Stimulated activated CD8-positive, alpha-beta memory T cell treated with anti-CD3 and anti-CD28 coated beads, Interleukin-4, amount 100 ng/mL, for 24 hours (primary cell): ENCODE measurements around the gene GPT2.
A peak's percentile ranks its signal among the peaks of the same experiment; 100 is the strongest.

Experiments used
- DNase-seq: peaks from one replicate; pipeline ENCODE4 v3.0.0-alpha.2; 2020; ENCODE audit warnings: low read depth

GPT2 gene

DNA sequence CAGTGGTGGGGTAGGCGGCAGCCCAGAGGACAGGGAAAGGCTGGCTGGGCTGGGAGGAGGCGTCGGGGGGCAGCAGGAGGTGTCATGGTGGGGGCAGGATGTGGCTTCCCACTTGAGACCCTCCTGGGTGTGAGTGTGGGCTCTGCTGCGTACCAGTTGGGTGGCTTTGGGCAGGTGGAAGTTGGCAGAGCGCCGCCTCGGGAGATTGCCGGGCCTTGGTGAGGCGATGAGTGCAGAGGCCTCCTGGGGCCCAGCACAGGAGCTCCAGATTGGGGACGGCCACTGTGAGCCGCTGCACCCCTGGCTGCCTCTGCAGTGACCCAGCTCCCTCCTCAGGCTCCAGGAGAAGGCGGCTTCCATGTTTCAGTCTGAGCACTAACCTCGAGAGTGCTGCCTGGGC is 13.8 kb downstream of the GPT2 start:
- no peak for DNase-seq

DNA sequence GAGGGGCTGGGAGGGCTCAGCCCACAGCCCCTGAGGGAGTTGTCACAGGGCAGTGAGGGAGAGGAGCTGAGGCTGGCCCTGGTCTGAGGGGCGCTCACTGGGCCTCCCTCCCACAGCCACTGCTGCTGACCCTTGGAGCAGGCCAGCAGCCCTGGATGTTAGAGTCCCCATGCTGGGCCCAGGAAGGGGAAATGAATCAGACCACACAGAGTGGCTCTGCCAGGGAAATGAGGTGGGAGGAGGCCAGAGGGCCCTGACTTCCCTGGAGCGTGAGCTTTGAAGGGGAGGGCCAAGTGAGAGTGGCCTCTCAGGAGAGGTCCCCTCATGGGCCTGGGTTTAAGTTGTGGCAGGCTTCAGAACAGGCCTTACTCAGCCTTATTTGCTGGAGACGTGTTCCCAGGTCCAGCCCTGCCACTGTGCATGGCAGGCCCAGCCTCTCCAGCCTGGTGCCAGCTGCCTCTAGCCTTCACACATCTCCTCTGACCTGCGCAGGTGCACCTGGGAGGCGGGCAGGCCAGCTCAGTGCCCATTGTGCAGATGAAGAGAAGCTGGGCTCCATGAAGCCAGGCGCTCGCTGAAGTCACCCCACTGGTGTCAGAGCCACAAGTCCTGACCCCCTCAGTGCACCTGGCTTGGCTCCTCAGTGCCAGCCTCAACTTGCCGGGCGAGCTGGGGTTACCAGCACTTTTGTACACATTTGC is 15.4 kb downstream of the GPT2 start:
- no peak for DNase-seq

DNA sequence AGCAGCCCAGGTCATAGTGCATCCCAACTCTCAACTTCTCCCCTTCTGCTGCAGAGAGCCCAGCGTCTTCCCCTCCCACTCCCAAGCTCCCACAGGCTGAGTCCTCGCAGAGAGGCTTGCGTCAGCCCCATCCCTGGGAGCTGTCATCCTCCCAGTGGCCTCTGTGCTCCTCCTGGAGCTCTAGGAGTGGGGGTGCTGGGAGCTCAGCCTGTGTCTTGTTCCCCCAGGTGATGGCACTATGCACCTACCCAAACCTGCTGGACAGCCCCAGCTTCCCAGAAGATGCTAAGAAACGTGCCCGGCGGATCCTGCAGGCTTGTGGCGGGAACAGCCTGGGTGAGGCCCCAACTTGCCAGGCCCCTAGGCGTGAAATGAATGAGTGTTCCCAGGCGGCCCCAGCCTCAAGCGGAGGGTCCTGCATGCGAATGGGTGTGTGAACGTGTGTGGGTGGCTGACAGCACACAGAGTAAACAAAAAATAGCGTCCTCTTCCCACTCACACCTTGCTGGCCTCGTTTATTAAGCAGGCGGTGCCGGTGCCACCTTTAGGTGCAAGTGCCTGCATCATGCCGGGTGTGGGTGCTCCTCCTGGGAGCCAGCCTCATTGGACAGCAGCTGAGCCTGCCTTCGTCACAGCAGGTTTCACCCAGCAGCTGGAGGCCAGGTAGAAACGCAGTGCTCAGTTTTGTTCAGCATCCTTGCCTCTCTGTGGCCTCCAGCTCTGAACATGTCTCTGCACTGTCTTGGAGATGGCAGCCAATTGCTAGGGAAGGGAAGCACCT is 16.5 kb downstream of the GPT2 start:
- no peak for DNase-seq

DNA sequence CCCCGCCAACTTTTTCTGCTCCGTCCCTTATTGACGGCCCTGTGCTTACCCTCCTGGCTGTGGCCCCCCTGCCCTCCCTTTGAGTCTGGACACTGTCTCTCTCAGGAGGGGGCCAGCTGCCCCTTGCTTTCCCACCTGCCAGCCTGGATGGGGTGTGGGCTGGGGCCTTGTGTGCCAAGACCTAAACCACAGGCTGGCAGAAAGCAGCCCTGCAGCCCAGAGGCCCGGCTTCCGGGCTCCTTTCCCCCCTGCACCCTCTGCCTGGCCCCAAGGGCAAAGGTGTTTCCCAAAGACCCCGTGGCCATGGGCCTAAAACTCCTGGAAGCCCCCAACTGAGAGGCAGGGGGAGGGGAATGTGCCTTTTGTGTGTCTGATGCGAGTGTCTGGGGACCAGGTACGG is 17.5 kb downstream of the GPT2 start:
- no peak for DNase-seq

DNA sequence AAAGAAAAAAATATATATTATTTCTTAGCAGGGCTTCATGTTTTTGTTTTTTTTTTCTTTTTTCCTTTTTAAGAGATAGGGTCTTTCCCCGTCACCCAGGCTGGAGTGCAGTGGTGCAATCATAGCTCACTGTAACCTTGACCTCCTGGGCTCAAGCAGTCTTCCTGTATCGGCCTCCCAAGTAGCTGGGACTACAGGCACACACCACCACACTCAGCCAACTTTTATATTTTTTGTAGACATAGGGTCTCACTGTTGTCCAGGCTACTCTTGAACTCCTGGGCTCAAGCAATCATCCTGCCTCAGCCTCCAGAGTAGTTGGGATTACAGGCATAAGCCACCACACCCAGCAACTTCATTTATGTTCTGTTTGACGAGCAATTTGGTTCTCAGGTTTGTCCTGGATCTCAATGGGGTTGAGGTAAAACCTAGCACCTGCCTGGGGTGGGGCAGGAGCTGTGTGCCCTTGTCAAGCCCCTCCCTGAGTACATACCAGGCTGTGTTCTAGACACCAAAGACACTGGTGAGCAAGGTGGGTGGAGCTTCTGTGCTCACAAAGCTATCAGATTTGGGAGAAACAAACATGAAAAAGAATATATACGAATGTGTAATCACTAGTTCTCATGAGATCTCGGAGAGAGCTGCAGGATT is 19.2 kb downstream of the GPT2 start:
- DNase-seq = no peak

DNA sequence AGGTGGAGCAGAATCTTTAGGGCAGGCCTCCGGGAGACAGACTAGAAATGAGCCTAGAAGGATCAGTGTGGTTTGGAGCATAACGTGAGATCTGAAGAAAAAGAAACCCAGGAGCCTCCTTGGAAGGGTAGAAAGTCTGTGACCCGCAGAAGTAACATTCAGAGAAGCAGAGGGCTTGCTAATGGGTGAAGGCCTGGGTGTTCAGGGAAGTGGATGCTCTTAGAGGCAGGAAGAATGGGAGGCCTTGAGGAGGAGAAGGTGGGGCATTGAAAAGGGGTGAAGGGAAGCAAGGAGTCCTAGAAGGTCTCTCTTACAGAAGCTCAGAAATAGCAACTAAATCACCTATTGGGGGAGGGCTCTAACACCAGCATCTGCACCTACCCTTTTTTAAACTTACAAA is 20.3 kb downstream of the GPT2 start:
- DNase-seq = no peak

DNA sequence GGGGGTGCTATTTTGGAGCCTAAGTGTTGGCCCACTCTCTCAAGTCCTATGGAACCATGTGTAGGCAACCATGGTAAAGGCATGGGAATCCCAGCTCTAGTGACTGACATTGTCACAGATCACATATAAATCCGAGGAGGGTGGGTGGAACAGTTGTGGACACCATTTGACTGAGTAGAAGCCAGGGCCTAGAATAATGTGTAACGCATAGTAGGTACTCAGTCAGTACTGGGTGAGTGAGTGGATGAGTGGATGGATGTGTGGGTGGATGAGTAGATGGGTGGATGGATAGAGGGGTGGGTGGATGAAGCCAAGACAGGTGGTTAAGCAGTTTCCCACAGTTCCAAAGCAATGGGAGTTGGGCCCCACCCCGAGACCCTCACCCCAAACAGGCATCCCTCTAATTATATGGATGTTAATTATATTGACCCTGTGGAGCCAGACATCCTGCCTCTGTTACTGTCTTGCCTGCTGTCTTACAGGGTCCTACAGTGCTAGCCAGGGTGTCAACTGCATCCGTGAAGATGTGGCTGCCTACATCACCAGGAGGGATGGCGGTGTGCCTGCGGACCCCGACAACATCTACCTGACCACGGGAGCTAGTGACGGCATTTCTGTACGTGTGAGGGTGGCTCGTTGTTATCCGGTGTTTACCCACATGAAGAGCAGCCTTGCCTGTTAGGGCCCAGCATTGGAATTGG is 22.3 kb downstream of the GPT2 start:
- DNase-seq = no peak

DNA sequence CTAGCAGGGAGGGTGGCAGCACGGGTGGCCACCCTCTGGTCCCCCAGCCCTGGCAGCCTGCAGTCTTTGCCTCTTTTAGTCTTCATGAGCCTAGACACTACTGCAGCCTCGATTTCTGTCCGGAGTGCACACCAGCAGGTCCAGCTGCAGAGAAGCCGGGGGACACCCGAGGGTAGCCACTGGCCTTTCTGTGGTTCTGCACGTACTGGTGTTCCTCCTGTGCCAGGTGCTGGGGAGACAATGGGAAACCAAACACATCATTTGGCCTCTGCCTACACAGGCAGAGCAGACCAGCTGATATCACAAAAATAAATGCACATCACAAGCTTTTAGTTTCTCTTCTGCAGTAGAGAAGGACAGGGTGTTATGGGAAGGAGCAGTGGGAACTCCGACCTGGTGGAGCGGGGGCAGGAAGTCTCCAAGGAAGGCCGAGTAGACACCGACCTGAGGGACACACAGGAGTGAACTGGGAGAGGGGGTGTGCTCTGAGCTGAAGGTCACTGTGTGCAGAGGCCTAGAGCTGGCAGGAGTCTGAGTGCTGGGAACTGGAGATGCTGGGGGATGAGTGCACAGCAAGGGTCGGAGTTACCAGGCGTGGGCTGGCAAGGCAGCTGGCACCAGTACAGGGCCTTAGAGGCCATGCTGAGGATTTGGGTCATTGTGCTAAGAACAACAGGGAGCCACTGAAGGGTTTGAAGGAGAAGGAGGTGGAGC is 23.1 kb downstream of the GPT2 start:
- no peak for DNase-seq

DNA sequence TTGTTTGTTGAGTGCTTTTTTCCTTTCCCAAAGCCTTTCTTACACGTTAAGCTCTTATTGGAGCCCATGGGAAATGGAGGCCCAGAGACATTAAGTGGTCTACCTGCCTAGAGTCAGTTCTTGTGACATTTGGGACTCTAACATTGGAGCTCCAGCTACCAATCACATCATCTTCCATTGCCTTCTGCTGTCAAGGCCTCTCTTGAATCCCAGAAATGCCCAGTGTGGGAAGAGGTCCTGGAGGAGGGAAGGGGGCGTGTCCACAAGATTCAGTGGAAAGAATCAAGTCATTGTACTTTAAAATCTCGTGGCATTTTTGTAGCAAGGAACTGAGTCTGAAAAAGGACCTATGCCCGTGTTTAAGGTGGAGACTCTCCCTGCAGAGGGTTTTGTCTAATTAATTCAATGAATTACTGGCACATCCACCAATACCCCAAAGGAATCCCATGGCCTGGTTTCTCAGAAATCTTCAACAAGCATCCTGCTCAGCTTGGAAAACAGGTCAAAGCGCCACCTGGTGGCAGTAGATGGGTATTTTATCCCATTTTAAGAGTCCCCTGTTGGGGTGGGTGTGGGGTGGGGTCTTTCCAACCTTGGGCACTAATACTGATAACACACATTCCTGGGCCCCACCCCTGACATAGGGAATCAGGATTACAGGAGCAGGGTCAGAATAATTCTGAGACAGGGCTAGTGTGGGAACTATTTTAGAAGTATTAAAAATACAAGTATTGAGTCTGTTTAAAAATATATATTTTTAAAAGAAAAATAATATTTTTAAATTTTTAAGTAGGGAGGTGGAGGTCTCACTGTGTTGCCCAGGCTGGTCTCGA is 24.6 kb downstream of the GPT2 start:
- DNase-seq = peak; percentile 37

DNA sequence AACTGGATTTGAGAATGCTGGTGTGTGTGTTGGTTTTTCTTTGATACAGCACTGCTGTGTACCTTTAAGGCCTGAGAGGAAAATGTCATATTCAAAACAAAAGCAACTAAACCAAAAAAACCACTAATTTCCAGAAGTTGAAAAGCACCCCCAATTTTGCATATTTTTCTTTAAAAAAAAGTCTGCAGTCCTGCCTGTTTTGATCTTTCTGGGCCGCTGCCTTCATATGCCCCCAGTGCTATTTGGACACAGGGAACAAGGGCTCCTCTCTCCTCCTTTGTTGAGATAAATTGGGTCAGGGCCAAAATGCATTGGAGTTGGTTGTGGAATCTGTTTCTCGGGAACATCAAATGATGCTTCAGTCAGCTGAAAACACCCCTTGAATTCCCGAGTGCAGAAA is 26.9 kb downstream of the GPT2 start:
- no peak for DNase-seq

DNA sequence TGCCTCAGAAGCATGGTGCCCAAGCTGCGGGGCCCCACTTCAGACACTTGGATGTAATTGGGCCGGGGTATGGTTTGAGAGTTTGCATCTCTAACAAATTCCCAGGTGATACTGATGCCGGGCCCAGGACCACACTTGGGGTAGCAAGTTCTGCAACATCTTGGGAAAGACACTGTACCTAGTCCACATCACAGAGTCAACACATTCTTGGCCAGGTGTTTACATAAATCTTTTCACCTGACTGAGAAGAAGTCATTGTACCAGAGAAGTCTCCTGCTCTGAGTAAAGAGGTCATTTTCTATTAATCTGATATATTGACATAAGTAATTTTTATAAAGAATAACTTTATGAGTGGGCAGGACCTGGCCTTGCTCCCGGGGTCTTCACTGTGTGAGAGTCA is 27.5 kb downstream of the GPT2 start:
- DNase-seq = no peak

DNA sequence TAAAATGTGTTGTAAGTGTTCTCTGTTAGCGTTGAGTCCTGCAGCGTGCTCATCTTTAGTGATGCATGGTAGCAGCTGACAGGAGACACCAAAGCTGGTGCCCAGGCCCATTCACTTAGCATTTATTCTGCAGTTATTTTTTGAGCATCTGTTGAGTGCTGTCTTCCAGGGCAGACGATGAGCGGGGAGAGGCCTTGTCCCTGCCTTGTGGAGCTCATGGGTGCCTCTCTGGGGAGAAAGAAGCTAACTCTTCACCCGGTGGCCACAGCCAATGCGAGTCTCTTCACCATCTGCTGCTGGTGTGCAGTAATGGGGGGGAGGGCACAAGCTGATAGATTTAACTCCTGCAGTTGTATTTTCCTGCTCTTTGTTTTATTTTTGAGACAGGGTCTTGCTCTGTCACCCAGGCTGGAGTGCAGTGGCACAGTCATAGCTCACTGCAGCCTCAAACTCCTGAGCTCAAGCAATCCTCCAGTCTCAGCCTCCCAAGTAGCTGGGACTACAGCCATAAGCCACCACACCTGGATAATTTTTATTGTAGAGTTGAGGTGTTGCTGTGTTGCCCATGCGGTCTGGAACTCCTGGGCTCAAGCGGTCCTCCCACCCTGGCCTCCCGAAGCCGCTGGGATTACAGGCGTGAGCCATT is 30.5 kb downstream of the GPT2 start:
- DNase-seq = no peak

DNA sequence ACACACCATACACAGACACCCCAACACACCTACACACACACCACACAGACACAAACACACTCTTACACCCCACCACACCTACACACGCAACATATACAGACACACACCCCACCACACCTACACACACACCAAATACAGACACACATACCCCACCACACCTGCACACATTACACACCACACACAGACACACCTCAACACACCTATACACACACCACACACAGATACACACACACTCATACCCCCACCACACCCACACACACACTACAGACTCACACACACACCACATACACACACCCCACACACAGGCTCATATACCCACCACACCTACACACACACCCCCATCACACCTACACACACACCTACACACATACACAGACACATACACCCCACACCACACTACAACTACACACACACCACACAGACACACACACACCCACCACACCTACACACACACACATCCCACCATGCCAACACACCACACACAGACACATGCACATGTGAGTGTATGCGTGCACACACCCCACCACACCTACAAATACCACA is 31.4 kb downstream of the GPT2 start:
- no peak for DNase-seq

DNA sequence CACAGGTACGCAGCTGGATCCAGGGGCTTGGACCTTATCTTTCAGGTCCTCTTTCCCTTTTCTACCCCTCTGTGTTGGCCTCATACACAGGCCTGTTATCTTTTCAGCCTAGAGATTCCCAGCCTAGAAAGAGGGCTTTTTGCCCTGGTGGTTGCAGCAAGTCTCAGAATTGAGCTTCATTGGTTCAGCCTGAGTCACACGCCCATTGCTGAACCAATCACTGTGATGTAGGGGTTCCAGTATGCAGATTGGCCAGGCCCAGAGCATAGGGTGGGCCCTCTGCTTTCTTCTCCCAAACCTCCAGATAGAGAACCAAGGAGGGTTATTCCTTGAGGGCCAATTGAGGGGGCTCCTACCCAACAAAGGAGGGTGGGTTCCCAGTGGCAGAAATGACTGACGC is 32.8 kb downstream of the GPT2 start:
- DNase-seq = no peak

DNA sequence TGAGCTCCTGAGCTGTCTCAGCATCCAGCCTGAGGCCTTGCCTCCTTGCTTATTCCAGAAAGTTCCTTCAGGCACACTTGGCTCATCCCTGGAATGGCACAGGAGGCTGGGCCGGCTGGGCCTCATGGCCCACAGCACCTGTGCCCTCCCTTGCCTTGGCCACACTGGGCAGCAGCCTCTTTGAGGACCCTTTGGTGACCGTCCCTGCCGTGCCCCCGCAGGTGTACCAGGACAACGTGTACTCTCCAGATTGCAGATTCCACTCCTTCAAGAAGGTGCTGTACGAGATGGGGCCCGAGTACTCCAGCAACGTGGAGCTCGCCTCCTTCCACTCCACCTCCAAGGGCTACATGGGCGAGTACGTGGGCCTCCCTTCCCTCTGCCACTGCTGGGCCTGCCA is 34.2 kb downstream of the GPT2 start:
- no peak for DNase-seq

DNA sequence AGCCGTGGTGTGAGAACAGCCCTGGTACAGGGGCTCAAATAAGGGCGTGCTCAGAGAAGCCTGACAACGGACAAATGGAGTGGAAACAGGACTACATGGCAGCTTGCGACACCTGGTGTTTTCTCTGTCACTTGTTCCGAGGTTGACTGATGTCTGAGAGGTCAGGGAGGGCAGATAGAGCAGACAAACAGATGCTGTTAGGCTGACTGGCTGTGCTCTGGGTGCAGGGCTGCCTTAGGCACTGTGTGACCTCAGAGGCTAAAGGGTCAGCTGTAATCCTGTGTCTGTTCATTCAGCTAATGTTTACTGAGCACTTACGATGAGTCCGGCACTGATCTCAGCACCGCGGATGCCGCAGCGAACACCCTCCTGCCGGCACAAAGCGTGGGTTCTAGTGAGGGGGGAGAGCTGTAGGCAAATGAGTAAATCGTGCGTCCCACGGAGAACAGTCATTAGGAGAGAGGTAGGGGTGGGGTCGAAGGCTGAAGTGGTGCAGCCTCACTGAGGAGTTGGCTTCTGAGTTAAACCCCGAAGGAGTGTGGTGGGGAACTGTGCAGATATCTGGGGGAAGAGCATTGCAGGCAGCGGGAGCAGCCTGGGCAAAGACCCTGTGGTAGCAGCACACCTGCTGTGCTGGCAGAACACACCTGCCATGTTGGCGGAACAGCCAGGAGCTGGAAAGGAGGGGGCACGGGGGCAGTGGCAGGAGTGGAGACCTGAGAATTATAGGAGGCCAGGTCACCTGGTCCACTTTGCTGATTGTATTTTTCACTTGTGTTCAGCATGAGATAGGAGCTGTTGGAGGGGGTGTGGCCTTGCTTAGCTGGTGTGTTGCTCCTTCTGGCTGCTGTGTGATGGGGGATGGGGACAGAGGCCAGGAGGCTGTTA is 35.0 kb downstream of the GPT2 start:
- no peak for DNase-seq

DNA sequence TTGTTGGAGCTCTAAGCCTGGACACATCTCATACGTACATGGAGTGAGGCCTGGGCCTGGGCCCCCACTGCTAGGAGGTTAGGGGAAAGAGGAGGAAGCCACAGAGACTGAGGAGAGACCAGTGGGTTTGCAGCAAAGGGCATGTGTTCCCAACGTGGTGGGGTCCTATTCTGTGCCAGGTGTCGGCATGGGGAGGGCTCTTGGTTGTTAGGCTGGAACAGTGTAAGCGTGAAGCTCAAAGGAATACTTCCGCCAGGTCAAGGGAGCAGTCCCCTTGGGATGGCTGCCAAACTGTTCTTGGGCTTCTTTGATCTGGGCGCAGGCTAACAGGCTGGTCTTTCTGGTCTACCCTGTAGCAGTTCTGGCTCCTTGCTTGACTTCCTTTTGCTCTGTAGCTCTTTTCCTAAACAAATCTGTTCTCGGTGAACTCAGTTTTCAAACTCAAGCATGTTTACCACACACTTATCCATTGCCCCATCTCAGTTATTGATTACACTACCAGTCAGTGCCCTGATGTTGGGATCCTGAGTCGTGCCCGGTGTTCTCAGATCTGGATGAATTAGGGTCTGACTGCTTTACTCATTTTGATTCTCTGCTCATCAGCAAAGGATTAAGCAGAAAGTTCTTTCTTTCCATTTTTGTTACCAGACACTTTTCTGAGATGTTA is 36.4 kb downstream of the GPT2 start:
- DNase-seq = no peak

DNA sequence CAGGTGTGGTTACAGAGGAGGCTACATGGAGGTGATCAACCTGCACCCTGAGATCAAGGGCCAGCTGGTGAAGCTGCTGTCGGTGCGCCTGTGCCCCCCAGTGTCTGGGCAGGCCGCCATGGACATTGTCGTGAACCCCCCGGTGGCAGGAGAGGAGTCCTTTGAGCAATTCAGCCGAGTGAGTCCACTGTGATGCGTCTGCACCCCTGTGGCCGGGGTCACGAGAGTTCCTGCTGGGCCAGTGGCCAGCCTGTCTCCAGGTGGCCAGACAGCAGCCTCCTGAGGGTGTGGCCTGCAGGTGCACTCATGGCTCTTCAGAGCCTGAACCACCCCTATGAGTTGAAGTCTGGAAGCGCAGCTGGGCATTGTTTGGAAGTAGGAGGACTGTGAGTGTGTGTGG is 38.1 kb downstream of the GPT2 start:
- DNase-seq = no peak
